Measurements from ENCODE around the gene KLRC4.
"Not testable (repeated sequence)": the region's sequence is repeated elsewhere in the genome, so short reads cannot be mapped to it uniquely, and the experiment has no call there.

KLRC4 gene, protein sequence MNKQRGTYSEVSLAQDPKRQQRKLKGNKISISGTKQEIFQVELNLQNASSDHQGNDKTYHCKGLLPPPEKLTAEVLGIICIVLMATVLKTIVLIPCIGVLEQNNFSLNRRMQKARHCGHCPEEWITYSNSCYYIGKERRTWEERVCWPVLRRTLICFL

DNA sequence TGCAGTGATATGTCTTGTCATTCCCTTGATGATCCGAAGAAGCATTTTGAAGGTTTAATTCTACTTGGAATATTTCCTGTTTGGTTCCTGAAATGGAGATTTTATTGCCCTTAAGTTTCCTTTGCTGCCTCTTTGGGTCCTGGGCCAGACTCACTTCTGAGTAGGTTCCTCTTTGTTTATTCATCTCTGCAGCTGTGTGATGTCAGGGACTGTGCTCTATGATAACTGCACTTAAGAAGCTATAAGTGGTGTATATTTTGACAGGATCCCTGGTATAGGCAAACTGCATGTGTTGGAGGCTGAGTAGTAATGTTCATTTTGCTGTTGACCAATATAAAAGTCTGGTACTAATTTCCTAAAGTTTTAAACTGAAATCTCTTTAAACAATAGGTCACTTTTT, at the start of gene KLRC4:
Gene KLRC4, minus strand, starts transcription at position 366 of the 400 bp plus-strand sequence. Its CDS starts 182 bp downstream, at position 184.
- peak; percentile 77 for DNase-seq (ENCODE audit: low read depth, low spot score)

DNA sequence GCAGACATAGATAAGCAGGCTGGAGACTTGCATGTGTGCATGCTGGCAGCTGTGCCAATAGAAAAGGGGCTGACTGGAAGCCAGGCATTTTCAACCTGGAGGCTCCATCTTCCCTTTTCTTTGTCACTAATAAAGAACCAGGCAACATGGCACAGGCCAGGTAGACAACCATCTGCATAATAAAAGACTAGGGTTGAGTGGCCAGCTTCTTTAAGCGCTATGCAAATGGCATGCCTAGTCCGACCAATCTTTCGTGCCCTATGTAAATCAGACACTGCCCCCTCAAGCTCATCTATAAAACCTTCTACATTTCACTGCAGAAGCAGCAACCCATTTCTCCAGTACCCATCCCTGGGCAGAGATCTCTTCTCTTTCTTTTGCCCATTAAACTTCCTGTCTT, 48.2 kb upstream of the KLRC4 start:
- DNase-seq (ENCODE audit: low read depth, low spot score): no peak

DNA sequence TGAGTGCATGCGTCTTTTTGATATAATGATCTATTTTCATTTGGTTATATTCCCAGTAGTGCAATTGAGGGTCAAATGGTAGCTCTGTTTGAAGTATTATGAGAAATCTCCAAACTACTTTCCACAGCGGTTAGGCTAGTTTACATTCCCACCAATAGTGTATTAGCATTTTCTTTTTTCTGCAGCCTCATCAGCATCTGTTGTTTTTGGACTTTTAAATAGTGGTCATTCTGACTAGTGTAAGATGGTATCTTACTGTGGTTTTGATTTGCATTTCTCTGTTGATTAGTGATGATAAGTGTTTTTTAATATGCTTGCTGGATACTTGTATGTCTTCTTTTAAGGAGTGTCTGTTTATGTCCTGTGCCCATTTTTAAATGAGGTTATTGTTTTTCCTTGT, 47.3 kb upstream of the KLRC4 start:
- no peak for DNase-seq (ENCODE audit: low read depth, low spot score)

DNA sequence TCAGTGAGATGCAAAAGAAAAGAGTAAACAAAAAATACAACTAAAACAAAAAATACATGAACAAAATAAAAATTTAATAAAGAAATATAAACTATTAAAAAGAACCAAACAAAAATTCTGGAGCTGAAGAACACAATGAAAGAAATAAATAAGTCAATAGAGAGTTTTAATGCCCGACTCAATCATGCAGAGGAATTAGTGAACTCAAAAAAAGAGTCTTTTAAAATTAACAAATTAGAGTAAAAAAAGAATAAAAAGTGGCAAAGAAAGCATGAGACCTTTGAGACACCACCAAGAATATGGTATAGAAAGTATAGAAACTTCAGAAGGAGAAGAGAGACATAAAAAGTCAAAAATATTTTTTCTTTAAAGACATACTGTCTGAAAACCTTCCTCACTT, 46.2 kb upstream of the KLRC4 start:
- DNase-seq (ENCODE audit: low read depth, low spot score): no peak

DNA sequence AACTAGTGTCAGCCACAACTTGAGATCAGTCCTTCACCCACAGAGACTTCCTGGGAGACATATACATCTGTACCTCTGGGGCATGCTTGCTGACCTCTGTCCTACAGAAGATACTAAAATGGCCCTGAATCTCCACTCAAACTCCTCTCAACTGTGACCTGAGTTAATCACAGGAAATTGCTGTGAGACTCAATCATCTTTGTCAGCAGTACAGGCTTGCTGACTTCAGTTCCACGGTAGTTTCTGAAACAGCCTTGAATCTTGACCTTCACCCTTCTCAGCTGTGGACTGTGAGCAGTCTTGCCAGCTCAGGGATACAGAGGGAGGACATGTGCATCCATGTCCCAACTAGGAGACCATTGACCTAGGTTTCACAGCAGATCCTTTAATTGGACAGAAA, 45.0 kb upstream of the KLRC4 start:
- no peak for DNase-seq (ENCODE audit: low read depth, low spot score)

DNA sequence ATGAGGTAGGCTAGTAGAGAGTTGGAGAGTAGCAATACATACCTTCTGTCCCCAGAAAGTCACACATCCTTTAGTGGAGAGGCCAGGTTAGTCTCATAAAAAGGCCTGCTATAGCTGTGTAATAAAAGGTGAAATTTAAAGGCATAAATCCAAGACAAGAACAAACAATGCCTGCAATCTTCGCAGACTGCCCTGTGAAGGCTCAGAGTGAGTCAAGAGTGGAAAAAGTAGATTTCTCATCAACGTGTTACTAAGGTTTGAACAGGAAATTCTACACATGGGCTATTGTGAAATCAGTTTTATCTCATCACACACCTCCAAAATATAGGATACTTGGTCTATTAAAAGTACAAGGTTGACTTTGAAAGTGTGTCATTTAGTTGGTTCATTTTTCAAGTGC, 43.6 kb upstream of the KLRC4 start, which contains the start of gene KLRC1:
Gene KLRC1, minus strand, starts transcription at position 222 of the 400 bp plus-strand sequence. CDS start 2,221 bp downstream, outside the sequence.
- DNase-seq (ENCODE audit: low read depth, low spot score): no peak

DNA sequence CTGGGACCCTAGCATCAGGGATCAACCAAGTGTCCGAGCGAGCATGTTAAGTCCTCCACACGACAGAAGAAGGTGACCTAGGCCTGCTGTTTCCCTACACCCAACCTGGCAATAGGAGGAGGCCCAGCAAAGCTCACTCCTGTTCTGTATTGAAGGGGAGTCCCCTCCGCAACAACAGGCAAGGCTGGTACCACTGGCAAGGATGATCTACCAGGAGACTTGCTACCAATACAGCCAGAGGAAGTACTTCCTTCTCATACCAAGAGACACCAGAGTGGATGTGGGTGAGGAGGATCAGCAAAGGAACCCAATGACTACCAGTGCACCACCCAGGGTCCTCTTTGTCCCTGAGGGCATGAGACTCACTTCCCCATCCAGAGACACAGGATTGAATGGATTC, 38.7 kb upstream of the KLRC4 start:
- no peak for DNase-seq (ENCODE audit: low read depth, low spot score)

DNA sequence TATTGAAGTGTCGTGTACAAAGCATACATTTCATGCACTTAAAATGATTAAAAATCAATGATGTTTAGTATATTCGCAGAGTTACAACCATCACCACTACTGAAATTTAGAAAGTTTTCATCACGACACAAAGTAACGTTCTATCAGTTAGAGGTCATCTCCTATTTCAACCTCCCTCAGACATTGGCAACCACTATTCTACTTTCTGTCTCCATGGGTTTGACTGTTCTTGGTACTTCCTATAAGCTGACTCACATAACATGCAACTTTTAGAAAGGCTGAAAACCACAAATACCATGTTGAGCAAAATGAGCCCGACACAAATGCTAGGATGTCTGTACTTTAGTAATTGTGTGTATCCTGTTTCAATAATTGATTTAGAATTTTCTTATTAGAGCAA, 36.5 kb upstream of the KLRC4 start:
- not testable (repeated sequence) for DNase-seq (ENCODE audit: low read depth, low spot score)

DNA sequence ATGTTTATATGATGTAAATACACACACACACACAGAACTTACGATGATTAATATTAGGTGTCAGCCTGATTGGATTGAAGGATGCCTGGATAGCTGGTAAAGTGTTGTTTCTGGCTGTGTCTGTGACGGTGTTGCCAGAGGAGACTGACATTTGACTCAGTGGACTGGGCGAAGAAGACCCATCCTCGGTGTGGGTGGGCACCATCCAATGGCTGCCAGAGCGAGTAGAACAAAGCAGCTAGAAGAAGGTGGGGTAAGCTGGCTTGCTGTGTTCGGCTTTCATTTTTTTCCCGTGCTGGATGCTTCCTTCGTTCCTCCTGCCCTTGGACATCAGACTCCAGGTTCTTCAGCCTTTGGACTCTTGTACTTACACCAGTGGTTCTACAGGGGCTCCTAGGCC, 31.6 kb upstream of the KLRC4 start:
- not testable (repeated sequence) for DNase-seq (ENCODE audit: low read depth, low spot score)

DNA sequence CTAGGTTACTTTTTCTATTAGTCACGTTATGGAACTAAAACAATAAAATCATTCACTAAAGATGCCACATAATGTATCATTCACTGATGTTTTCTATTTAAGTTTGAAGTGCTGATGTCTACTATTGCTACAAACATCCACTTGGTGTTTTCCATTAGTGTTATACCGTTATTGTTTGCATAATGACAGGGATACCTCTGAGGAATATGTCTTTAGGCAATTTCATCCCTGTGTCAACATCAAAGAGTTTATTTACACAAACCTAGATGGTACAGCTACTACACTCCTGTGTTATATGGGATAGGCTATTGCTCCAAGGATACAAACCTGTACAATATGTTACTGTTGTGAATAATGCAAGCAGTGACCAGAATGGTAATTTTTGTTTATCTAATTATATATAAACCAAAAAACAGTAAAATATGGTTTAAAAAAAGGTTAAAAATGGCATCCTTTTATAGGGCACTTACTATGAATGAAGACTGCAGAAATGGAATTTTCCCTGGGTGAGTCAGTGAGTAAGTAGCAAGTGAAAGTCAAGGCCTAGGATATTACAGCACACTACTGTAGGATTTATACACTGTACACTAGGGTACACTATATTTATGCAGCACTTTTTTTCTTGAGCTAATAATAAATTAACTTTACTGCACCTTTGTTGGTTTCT, 30.2 kb upstream of the KLRC4 start:
- not testable (repeated sequence) for DNase-seq (ENCODE audit: low read depth, low spot score)

DNA sequence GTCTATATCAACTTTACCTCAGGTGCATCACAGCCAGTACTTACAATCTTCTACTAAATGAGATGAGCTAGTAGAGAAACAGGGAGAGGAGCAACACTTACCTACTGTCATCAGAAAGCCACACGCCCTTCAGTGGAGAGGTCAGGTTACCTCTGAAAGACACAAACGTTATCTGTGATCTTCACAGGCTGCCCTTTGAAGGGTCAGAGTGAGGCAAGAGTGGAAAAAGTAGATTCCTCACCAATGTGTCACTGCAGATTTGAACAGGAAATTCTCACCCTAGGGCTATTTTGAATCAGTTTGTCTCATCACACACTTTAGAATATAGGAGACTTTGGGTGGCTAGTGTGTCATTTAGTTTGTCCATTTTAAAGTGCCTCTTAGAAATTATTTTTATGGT, 28.0 kb upstream of the KLRC4 start:
- not testable (repeated sequence) for DNase-seq (ENCODE audit: low read depth, low spot score)

DNA sequence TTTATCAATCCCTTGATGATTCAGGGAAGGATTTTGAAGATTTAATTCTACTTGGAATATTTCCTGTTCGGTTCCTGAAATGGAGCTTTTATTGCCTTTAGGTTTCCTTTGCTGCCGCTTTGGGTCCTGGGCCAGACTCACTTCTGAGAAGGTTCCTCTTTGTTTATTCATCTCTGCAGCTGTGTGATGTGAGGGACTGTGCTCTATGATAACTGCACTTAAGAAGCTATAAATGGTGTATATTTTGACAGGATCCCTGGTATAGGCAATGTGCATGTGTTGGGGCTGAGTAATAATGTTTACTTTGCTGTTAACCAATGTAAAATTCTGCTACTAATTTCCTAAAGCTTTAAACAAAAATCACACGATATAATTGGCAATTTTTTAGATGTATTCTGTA, 26.3 kb upstream of the KLRC4 start, which contains the start of gene KLRC2:
Gene KLRC2, minus strand, starts transcription at position 195 of the 400 bp plus-strand sequence. Its CDS starts 24 bp downstream, at position 171.
- peak; percentile 50 for DNase-seq (ENCODE audit: low read depth, low spot score)

DNA sequence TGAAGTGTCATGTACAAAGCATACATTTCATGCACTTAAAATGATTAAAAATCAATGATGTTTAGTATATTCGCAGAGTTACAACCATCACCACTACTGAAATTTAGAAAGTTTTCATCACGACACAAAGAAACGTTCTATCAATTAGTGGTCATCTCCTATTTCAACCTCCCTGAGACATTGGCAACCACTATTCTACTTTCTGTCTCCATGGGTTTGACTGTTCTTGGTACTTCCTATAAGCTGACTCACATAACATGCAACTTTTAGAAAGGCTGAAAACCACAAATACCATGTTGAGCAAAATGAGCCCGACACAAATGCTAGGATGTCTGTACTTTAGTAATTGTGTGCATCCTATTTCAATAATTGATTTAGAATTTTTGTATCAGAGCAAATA, 21.1 kb upstream of the KLRC4 start:
- DNase-seq (ENCODE audit: low read depth, low spot score): not testable (repeated sequence)

DNA sequence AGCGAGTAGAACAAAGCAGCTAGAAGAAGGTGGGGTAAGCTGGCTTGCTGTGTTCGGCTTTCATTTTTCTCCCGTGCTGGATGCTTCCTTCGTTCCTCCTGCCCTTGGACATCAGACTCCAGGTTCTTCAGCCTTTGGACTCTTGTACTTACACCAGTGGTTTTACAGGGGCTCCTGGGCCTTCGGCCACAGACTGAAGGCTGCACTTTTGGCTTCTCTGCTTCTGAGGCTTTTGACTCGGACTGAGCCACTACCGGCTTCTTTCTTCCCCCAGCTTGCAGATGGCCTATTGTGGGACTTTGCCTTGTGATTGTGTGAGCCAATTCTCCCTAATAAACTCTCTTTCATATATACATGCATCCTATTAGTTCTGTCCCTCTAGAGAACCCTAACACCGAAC, 16.4 kb upstream of the KLRC4 start:
- DNase-seq (ENCODE audit: low read depth, low spot score): not testable (repeated sequence)

DNA sequence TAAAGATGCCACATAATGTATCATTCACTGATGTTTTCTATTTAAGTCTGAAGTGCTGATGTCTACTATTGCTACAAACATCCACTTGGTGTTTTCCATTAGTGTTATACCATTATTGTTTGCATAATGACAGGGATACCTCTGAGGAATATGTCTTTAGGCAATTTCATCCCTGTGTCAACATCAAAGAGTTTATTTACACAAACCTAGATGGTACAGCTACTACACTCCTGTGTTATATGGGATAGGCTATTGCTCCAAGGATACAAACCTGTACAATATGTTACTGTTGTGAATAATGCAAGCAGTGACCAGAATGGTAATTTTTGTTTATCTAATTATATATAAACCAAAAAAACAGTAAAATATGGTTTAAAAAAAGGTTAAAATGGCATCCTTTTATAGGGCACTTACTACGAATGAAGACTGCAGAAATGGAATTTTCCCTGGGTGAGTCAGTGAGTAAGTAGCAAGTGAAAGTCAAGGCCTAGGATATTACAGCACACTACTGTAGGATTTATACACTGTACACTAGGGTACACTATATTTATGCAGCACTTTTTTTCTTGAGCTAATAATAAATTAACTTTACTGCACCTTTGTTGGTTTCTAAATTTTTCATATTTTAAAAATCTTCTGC, 14.8 kb upstream of the KLRC4 start:
- not testable (repeated sequence) for DNase-seq (ENCODE audit: low read depth, low spot score)

DNA sequence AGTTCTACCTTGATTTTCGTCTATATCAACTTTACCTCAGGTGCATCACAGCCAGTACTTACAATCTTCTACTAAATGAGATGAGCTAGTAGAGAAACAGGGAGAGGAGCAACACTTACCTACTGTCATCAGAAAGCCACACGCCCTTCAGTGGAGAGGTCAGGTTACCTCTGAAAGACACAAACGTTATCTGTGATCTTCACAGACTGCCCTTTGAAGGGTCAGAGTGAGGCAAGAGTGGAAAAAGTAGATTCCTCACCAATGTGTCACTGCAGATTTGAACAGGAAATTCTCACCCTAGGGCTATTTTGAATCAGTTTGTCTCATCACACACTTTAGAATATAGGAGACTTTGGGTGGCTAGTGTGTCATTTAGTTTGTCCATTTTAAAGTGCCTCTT, 12.6 kb upstream of the KLRC4 start:
- DNase-seq (ENCODE audit: low read depth, low spot score): not testable (repeated sequence)

DNA sequence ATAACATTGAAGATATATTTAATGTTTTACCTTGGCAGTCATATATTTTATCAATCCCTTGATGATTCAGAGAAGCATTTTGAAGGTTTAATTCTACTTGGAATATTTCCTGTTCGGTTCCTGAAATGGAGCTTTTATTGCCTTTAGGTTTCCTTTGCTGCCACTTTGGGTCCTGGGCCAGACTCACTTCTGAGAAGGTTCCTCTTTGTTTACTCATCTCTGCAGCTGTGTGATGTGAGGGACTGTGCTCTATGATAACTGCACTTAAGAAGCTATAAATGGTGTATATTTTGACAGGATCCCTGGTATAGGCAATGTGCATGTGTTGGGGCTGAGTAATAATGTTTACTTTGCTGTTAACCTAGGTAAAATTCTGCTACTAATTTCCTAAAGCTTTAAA, 10.8 kb upstream of the KLRC4 start, which contains the start of gene KLRC3:
Gene KLRC3, minus strand, starts transcription at position 262 of the 400 bp plus-strand sequence. Its CDS starts 45 bp downstream, at position 217.
- DNase-seq (ENCODE audit: low read depth, low spot score): not testable (repeated sequence)

DNA sequence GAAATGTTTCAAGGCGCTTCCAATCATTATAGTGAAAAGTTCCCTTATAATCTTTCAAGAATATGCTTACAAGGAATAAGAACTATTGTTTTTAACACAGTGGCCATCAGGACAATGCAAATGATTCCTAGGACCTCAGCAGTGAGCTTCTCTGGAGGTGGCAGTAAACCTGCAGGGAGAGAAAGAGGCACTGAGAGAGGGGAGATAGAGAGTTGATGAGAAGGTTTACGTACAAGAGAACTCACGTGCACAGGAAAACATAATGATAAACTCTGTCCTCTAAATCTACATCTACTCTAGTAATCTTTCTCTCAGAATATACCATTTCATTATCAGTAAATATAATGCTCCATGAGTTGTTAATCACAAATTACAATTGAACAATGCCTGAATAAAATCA, 715 bp downstream of the KLRC4 start:
- no peak for DNase-seq (ENCODE audit: low read depth, low spot score)

DNA sequence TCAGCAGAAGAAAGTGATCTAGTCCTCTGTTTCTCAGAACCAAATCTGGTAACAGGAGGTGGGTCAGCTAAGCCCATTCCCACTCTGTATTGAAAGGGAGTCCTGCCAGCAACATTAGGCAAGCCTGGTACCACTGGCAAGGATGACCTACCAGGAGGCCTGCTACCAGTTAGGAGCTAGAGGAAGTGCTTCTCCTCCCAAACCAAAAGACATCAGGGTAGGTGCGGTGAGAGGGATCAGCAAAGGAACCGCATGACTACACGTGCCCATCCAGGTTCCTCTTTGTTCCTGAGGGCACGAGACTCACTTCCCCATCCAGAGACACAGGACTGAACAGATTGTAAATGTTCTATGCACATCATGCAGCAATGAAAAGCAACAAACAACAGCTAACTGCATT, 2.8 kb downstream of the KLRC4 start:
- no peak for DNase-seq (ENCODE audit: low read depth, low spot score)

DNA sequence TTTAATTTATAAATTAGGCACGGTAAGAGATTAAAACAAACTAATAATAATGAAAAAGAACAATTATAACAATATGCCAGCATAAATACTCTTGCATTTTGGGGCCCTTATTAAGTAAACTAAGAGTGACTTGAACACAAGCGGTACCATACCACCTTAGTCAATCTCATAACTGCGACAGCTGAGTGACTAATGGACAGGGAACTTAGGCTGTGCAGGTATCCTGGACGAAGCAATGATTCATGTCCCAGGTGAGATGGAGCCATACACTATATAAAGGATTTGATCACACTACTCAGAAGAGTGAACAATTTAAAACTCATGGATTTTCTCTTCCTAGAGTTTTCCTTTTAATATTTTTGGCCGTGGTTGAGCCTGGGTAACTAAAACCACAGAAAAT, 4.3 kb downstream of the KLRC4 start:
- DNase-seq (ENCODE audit: low read depth, low spot score): no peak

DNA sequence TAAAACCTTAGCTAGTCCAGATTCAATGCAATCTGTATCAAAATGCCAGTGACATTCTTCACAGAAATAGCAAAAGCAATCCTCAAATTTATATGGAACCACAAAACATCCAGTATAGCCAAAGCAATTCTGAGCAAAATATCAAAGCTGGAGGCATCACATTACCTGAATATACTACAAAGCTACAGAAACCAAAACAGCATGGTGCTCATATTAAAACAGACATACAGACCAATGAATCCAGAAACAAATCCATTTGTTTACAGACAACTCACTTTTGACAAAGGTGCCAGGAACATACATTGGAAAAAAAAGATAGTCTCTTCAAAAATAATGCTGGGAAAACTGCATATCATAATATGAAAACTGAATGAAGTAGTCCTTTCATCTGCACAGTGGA, 4.8 kb downstream of the KLRC4 start:
- DNase-seq (ENCODE audit: low read depth, low spot score): no peak

DNA sequence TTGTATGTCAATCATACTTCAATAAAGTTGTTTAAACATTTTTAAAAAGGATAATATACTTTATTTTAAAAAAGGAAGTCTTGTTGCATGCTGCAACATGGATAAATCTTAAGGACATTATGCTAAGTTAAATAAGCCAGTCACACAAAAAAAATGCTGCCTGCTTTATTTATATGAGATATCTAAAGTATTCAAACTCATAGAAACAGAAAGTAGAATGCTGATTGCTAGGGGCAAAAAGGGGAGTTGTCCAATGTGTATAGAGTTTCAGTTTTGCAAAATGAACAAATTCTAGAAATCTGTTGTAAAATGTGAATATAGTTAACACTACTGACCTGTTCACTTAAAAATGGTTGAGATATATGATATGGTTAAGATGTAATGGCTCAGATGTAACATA, 8.7 kb downstream of the KLRC4 start:
- DNase-seq (ENCODE audit: low read depth, low spot score): no peak

DNA sequence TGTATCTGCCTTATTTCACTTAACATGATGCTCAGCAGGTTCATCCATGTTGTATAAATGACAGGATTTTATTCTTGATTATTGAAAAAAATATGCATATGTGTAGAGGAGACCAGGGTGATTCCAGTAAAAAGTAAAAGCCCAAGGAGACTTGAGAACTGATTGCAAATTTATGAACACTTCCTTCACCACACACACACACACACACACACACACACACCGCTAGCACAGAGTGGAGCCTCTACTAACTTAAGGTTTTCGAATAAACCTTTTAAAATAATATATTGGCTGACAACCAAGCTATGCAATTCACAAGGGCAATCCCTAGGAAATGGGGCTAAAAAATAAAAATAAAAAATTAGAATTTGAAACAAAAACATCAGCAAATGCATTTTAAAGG, 11.4 kb downstream of the KLRC4 start:
- DNase-seq (ENCODE audit: low read depth, low spot score): no peak

All from brain pericyte (primary cell).